GM18858 (cell line): ENCODE results near the gene ZC3H12A.
"Not testable (repeated sequence)": the region's sequence is repeated elsewhere in the genome, so short reads cannot be mapped to it uniquely, and the experiment has no call there.

Source experiments
- ATAC-seq: cut with Tn5 transposase; IDR thresholded peaks from one replicate; pipeline ENCODE4 v1.9.1; 2021; ENCODE audit not compliant: unreplicated experiment

Gene ZC3H12A

GRCh38 chr1:37498872-37499617 is 24.7 kb downstream of the ZC3H12A start:
- no peak for ATAC-seq

GRCh38 chr1:37501661-37502060 is 27.3 kb downstream of the ZC3H12A start:
- ATAC-seq = no peak

GRCh38 chr1:37502104-37502503 is 27.7 kb downstream of the ZC3H12A start:
- no peak for ATAC-seq

GRCh38 chr1:37502791-37503190 is 28.4 kb downstream of the ZC3H12A start:
- ATAC-seq = not testable (repeated sequence)

DNA sequence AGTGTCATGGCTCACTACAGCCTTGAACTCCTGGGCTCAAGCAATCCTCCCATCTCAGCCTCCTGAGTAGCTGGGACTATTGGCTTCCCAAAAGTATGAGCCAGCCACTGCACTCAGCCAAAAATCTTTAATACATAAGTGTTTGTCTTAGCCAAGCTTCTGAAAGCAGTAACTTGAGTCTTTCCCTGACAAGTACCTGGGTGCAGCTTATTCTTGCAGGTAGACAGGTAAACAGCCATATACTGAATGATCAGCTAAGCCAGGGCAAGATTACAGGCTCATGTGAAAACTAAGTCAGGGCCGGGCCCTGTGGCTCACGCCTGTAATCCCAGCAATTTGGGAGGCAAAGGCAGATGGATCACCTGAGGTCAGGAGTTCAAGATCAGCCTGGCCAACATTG is 32.4 kb downstream of the ZC3H12A start:
- ATAC-seq = no peak

DNA sequence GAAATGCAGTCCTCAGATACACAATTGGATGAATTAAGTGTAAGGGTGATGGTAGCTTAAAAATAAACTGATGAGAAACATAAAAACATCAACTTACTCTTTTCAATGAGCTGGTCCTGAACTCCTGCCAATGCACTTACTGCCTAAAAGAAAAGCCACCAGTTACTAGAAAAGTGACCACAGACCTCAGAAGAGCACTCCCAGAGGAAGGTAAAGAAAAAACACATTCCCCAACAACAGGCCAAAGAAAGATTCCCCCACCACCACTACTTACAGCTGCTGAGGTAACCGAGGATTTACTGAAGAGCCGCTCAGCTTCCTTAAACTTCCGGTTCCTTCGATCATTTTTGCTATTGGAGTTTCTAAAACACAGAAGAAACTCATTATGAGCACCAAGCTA is 34.8 kb downstream of the ZC3H12A start:
- ATAC-seq = no peak

DNA sequence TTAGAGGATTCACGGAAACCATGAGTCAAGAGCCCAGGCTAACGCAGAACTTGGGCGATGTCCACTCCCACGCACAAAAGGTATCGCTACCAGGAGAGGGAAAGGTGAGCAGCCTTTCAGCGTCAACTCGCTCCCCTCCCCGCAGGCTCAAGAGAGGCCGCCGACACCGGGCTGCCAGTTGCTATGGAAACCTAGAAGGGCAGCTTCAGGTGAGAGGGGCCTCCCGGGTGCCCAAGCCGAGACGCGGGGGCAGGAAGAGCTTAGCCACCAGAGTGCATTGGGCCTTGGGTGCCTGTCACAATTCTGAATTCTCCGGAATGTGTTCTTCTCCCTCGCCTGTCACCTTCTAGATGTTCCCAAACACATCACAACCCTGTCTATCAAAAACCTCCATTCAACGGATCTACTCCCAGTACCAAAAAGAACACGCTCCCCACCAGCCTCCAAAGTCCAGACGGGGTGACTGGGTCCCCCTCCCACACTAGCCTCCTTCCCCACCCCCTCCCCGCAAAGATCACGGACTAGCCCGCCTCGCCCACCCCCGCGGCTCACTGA is 39.5 kb downstream of the ZC3H12A start:
- no peak for ATAC-seq

DNA sequence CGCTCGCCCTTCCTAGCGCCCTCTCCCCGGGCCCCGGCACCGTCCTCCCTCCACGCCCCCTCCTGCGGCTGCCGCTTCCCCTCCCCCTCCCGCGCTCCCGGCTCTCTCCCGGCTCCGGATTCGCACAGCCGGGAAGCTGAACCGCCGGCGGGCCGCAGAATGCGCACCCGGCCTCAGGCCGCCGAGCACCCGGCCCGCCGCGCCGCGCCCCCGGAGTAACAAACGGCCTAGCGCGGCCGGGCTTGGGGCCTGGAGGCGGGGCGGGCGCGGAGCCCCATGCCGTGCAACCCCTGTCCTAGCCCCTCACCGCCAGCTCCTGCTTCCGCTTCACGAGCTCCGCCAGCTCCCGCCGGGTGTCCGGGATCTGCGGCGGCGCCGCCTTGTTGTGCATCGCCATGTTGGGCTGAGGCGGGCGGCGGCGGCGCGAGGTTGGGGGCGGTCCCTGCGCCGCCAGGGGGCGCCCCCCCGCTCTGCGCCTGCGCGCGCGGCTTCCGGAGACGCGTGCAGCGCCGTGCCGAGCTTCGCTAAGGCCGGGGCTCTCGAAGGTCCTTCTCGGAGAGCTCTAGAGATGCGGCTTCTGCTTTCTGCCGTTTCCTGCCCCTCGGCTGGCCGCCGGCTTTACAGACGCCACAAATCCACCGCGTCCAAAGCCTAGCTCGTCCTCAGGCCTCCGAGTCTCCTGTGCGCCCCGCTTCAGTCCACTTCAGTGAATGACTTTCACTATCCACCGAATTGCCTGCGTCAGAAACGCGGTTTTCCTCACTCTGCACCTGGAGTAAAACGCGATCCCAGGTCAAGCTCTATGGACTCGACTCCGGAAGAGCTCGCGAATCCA is 40.2 kb downstream of the ZC3H12A start, which contains the start of gene MEAF6:
MEAF6 (minus strand) TSS at position 417 of the 835 bp plus-strand sequence; CDS start at position 397, 20 bp downstream.
- ATAC-seq = peak; percentile 74

DNA sequence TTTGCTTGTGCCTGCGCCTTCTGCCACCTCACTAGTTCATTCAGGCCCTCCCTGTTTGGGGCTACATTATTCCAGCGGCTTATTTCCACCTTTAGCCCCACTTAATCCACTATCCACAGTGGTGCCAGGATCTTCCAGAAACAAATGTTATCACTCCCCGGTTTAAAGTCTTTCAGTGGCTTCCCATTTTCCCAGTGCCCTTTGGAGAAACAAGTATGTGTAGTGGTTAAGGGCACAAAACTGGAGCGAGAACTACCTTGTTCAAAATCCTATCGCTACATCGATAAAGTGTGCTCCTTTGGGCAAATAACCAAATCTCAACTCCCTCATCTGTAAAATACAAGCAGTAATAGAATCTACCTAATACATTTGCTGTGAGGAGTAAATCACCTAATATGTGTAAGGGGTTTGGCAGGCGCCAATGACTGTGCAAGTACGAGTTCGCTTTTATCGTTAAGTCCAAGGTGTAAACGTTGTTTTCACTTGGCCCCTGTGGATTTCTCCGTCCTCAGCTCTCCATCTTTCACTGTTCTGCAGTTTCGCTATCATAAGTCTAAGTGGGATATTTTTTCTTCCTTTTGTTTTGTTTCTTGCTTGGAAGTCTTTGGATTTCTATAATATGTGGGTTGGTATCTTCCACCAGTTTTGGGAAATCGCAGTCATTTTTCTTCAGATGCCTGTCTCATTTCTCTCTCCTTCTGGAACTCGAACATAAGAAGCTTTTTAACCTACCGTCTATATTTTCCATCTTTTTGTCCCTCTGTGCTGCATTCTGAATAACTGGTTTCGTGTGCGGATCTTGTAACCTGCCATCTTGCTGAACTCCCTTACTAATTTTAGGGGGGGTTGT is 41.0 kb downstream of the ZC3H12A start:
- no peak for ATAC-seq

GRCh38 chr1:37517569-37517968 is 43.2 kb downstream of the ZC3H12A start:
- no peak for ATAC-seq

DNA sequence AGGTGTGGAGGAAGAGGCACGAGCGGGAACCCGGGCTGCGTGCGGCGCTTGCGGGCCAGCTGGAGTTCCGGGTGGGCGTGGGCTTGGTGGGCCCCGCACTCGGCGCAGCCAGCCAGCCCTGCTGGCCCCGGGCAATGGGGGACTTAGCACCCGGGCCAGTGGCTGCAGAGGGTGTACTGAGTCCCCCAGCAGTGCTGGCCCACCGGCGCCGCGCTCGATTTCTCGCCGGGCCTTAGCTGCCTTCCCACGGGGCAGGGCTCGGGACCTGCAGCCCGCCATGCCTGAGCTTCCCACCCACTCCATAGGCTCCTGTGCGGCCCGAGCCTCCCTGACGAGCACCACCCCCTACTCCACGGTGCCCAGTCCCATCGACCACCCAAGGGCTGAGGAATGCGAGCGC is 43.9 kb downstream of the ZC3H12A start:
- not testable (repeated sequence) for ATAC-seq

- not testable (repeated sequence) for ATAC-seq
Measured at GRCh38 chr1:37518929-37519328, 44.5 kb downstream of the ZC3H12A start.

- no peak for ATAC-seq
Measured at GRCh38 chr1:37519613-37520012, 45.2 kb downstream of the ZC3H12A start.

- not testable (repeated sequence) for ATAC-seq
Measured at GRCh38 chr1:37529888-37530287, 55.5 kb downstream of the ZC3H12A start.

DNA sequence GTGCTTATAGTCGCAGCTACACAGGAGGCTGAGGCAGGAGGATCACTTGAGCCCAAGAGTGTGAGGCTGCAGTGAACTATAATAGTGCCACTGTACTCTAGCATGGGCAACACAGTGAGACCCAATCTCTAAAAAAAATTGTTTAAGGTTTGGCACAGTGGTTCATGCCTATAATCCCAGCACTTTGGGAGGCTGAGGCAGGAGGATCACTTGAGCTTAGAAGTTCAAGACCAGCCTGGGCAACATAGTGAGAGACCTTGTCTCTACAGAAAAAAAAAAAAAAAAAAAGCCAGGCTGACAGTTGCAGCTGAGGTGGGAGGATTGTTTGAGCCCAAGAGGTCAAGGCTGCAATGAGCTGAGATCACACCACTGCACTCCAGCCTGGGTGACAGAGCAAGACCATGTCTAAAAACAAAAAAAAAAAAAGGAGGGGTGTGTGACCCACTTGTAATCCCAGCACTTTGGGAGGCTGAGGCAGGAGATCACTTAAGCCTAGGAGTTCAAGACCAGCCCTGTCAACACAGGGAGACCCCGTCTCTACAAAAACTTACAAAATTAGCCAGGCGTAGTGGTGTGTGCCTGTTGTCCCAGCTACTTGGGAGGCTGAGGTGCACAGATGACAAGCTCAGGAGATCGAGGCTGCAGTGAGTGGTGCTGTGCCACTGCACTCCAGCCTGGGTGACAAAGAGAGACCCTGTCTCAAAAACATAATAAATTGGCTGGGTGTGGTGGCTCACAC is 58.2 kb downstream of the ZC3H12A start:
- not testable (repeated sequence) for ATAC-seq

DNA sequence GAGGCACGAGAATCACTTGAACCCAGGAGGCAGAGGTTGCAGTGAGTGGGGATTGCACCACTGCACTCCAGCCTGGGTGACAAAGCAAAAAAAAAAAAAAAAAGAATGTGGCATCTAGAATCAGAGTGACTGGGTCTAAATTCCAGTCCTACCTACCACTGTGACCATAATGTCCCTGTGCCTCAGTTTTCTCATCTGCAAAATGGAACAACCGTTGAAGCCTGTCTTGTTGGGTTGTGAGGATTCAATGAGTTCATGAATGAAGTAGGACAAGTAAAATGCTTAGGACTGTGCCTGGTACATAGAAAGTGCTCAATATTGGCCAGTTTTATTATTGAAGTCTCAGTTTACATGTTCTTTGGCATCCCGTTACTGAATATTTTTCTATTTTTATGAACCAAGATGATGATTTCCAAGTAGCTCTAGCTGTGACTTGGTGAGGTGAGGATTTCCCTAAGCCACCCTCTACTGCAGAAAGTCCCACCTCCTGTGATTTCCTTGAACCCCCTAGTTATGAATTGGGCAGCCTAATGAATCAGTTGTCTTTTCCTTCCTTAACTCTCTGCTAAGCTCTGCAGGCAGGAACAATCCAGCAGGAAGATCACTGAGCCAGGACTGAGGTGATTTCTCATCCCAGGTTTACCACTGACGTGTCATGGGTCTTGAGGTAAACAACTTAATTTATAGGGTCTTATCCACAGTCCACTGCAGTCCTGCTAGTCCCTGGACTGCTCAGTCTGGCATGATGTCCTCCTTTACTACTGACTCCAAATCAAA is 59.1 kb downstream of the ZC3H12A start:
- ATAC-seq = no peak
